HUES6 (cell line): ENCODE results near the gene ATCAY.

Source experiments
- H3K27ac ChIP-seq: 2 replicates; pipeline ENCODE4 v1.7.0; 2013; ENCODE audit warnings: low read depth, mild to moderate bottlenecking, low read length, inconsistent platforms
- H3K27me3 ChIP-seq: 2 replicates; pipeline ENCODE4 v1.6.1; 2013; ENCODE audit warnings: low read length; ENCODE audit not compliant: control insufficient read depth, insufficient read depth
- H3K36me3 ChIP-seq: 2 replicates; pipeline ENCODE4 v1.6.1; 2013; ENCODE audit warnings: low read length; ENCODE audit not compliant: control insufficient read depth, insufficient read depth
- H3K4me1 ChIP-seq: 2 replicates; pipeline ENCODE4 v1.6.1; 2013; ENCODE audit warnings: low read length; ENCODE audit not compliant: control insufficient read depth, insufficient read depth
- H3K4me3 ChIP-seq: 2 replicates; pipeline ENCODE4 v1.5.1; 2013; ENCODE audit warnings: low read depth, low read length
- H3K9ac ChIP-seq: one replicate; pipeline ENCODE4 v1.6.1; 2013; ENCODE audit warnings: mild to moderate bottlenecking, low read length
- H3K9me3 ChIP-seq: 2 replicates; pipeline ENCODE4 v1.6.1; 2013; ENCODE audit warnings: low read depth, low read length; ENCODE audit not compliant: control insufficient read depth, insufficient read depth

ATCAY gene

DNA sequence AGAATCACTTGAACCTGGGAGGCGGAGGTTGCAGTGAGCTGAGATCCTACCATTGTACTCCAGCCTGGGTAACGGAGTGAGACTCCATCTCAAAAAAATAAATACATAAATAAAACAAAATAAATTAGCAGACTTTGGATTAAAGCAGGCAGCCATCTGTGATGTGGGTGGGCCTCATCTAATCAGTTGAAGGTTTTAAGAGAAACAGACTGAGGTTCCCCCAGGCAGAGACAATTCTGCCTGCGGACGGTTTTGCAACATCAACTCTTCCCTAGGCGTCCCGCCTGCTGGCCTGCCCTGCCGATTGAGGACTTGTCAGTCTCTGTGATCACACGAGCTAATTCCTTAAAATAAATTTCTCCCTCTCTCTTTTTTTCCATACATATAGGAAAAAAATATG, 23.7 kb downstream of the ATCAY start:
- Histone ChIP-seq H3K4me3 (no peak overlapping the region), H3K4me1 (no peaks in the 10 kb centered on the region), H3K9ac (no peak overlapping the region), H3K27ac (no peak overlapping the region), H3K36me3 (peaks cover 29% of the 10 kb centered on the region), H3K9me3 (peaks cover 2% of the 10 kb centered on the region; the same call in 1 of the 2 replicates), H3K27me3 (no peaks in the 10 kb centered on the region)

GRCh38 chr19:3907626-3908265, 27.3 kb downstream of the ATCAY start:
- no peaks in the 10 kb centered on the region for H3K27me3 ChIP-seq
- no peak overlapping the region for H3K27ac ChIP-seq

DNA sequence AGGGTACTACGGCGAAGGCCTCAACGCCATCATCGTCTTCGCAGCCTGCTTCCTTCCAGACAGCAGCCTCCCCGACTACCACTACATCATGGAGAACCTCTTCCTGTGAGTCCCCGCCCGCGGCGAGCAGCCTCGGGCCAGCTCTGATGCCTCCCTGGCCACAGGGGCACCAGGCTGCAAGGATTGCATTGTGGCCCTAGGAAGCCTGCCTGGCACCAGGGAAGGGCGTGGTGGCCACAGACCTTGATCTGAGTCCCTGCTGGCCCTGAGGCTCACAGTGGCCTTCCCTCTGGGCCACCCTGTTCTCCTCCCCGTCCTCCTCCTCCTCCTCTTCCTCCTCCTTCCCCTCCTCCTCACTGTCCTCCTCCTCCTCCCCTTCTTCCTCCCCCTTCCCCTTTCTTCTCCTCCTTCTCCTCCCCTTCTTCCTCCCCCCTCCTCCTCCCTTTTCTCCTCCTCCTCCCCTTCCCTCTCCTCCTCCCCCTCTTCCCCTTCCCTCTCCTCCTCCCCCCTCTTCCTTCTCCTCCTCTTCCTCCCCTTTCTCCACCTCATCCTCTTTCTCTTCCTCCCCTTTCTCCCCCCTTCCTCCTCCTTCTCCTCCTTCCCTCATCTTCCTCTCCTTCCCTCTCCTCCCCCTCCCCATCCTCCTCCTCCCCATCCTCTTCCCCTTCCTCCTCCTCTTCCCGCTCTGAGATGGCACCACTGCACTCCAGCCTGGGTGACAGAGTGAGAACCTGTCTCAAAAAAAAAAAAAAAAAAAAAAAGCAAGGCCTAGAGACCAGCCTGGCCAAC, 28.0 kb downstream of the ATCAY start:
- H3K27me3 ChIP-seq: no peaks in the 10 kb centered on the region
- peaks cover 50% of the 10 kb centered on the region for H3K36me3 ChIP-seq
- no peak overlapping the region for H3K4me3 ChIP-seq
- H3K9ac ChIP-seq: no peak overlapping the region
- peaks cover 16% of the 10 kb centered on the region for H3K9me3 ChIP-seq
- no peaks in the 10 kb centered on the region for H3K4me1 ChIP-seq
- no peak overlapping the region for H3K27ac ChIP-seq

More at GRCh38 chr19:3907626-3908265, 27.3 kb downstream of the ATCAY start:
- Histone ChIP-seq H3K4me1 (no peaks in the 10 kb centered on the region), H3K36me3 (peaks cover 46% of the 10 kb centered on the region), H3K9ac (no peak overlapping the region), H3K9me3 (peaks cover 16% of the 10 kb centered on the region), H3K4me3 (no peak overlapping the region)

- peaks cover 51% of the 10 kb centered on the region for H3K36me3 ChIP-seq
- no peak overlapping the region for H3K27ac ChIP-seq
- H3K9ac ChIP-seq: no peak overlapping the region
- no peak overlapping the region for H3K4me3 ChIP-seq
- H3K9me3 ChIP-seq: peaks cover 16% of the 10 kb centered on the region
- H3K27me3 ChIP-seq: no peaks in the 10 kb centered on the region
- no peaks in the 10 kb centered on the region for H3K4me1 ChIP-seq
These were observed 29.6 kb downstream of the ATCAY start for GRCh38 chr19:3910105-3910504.

GRCh38 chr19:3914199-3914598, 33.7 kb downstream of the ATCAY start:
- peaks cover 40% of the 10 kb centered on the region for H3K36me3 ChIP-seq

GRCh38 chr19:3916033-3916432, 35.5 kb downstream of the ATCAY start:
- Histone ChIP-seq H3K4me3 (no peak overlapping the region), H3K27me3 (no peaks in the 10 kb centered on the region)

More at GRCh38 chr19:3914199-3914598, 33.7 kb downstream of the ATCAY start:
- Histone ChIP-seq H3K4me3 (no peak overlapping the region), H3K9ac (no peak overlapping the region), H3K9me3 (peaks cover 15% of the 10 kb centered on the region), H3K4me1 (no peaks in the 10 kb centered on the region), H3K27ac (no peak overlapping the region), H3K27me3 (no peaks in the 10 kb centered on the region)

DNA sequence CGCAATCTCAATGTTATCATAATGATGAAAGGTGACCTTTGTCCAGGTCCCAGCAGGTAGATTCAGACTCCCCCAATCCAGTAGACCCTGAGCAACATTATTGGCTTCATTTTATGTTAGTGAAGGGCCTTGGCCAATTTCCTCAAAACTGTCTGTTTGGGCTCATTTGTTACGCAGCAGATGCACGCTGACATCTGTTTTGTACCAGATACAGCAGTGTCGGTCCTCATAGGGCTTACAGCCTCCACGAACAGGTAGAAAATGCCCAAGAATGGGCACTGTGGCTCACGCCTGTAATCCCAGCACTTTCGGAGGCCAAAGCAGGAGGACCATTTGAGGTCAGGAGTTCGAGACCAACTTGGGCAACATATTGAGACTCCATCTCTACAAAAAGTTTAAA, 39.3 kb downstream of the ATCAY start:
- H3K27ac ChIP-seq: no peak overlapping the region
- H3K4me3 ChIP-seq: no peak overlapping the region
- H3K9ac ChIP-seq: no peak overlapping the region
- no peaks in the 10 kb centered on the region for H3K27me3 ChIP-seq
- peaks cover 36% of the 10 kb centered on the region for H3K36me3 ChIP-seq
- no peaks in the 10 kb centered on the region for H3K4me1 ChIP-seq
- peaks cover 12% of the 10 kb centered on the region for H3K9me3 ChIP-seq

More at GRCh38 chr19:3916033-3916432, 35.5 kb downstream of the ATCAY start:
- peaks cover 34% of the 10 kb centered on the region for H3K36me3 ChIP-seq
- H3K9me3 ChIP-seq: peaks cover 7% of the 10 kb centered on the region; the same call in 1 of the 2 replicates
- no peaks in the 10 kb centered on the region for H3K4me1 ChIP-seq
- H3K27ac ChIP-seq: no peak overlapping the region
- H3K9ac ChIP-seq: no peak overlapping the region

DNA sequence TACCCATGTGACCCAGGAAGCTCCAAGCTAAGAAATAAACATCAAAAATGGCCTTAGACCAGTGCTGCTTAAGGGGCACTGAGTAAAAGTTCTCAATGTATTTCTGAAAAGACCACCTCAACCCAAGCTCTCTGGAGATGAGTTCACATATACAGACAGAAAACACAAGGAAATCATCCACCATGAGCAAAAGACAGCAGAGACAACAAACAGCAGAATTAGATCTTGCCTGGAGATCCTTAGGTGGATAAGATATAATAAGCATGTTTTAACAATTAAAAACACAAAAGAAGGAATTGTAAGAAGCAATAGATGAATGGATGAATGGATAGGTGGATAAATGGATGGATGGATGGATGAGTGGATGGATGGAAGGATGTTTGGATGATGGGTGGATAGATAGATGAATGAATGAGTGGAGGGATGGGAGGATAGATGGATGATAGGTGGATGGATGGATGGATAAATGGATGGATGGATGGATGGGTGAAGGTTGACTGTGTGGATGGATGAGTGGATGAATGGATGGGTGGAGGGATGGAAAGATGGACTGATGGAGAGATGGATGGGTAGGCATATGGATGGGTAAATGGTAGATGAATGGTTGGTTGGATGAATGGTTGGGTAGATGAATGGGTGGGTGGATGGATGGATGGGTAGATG, 42.7 kb downstream of the ATCAY start:
- Histone ChIP-seq H3K9me3 (peaks cover 12% of the 10 kb centered on the region), H3K9ac (no peak overlapping the region), H3K36me3 (peaks cover 36% of the 10 kb centered on the region), H3K4me3 (no peak overlapping the region), H3K27ac (no peak overlapping the region), H3K4me1 (no peaks in the 10 kb centered on the region), H3K27me3 (no peaks in the 10 kb centered on the region)

DNA sequence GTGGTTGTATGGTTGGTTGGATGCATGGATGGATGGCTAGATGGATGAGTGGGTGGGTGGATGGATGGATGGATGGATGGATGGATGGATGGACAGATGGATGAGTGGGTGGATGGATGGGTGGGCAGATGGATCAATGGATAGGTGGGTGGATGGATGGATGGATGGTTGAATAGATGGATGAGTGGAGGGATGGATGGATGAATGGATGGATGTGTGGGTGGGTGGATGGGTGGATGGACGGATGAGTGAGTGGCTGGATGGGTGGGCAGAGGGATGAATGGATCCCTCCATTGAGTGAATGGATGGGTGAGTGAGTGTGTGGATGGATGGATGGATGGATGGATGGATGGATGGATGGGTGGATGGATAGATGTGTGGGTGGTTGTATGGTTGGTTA, 43.4 kb downstream of the ATCAY start:
- Histone ChIP-seq H3K9ac (no peak overlapping the region), H3K36me3 (peaks cover 31% of the 10 kb centered on the region), H3K27ac (no peak overlapping the region), H3K4me3 (no peak overlapping the region), H3K9me3 (peaks cover 12% of the 10 kb centered on the region), H3K27me3 (no peaks in the 10 kb centered on the region), H3K4me1 (no peaks in the 10 kb centered on the region)

DNA sequence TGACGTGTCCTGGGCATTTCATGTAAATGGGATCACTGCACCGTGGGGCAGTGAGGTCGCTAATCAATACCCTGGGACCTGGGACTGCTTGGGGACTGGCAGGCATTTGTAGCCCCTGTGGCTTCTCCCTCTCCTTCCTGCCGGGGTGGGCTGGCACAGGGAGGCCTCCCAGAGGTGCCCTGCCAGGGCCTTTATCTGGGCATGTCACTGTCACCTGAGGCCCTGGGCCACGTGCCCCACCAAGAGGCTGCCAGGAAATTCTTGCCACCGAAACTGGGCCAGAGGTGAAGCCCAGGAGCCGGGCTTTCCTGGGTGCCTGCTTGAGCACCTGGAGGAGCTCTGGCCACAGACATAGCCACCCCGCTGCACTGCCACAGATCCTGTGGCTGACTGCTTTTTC, 50.6 kb downstream of the ATCAY start:
- peaks cover 9% of the 10 kb centered on the region; the same call in 1 of the 2 replicates for H3K27me3 ChIP-seq
- no peak overlapping the region for H3K9ac ChIP-seq

More for the DNA sequence above, 50.6 kb downstream of the ATCAY start:
- Histone ChIP-seq H3K27ac (no peak overlapping the region), H3K4me3 (no peak overlapping the region), H3K4me1 (no peaks in the 10 kb centered on the region), H3K36me3 (no peaks in the 10 kb centered on the region), H3K9me3 (no peaks in the 10 kb centered on the region)
